Spleen (tissue), 7 donors: ENCODE results near the gene PHLPP2.

ENCODE experiments used
- POLR2AphosphoS5 ChIP-seq, 3 donors: sonication (generic); formaldehyde crosslinking; IDR thresholded peaks; one replicate each; pipeline ENCODE4 v1.5.1; 2017; ENCODE audit warnings: antibody characterized with exemption in 3 of 3
- TF ChIP-seq, protein P1 (sequence below), 11 experiments: fragments of 200-600 bp in 7 of 11; fragments of 450-650 bp in 4 of 11; sonication (generic) in 4 of 11; IDR thresholded peaks in 8 of 11; conservative IDR thresholded peaks in 3 of 11; 1 replicate in 7 of 11; 2 replicates in 4 of 11; pipeline versions ENCODE4 v1.4.0 to v1.8.0; 2016 to 2021; ENCODE audit warnings: antibody characterized with exemption in 11 of 11, inconsistent platforms in 4 of 11, mild to moderate bottlenecking in 1 of 11
- donor health status: DM: no; HTN: no; CAD: no; lungs with moderate emphysema.
- donor health status: DM: no; HTN: no; CAD: no.
- donor health status: DM: no; HTN: no; CAD: no.

- TF ChIP-seq, protein P1, sequence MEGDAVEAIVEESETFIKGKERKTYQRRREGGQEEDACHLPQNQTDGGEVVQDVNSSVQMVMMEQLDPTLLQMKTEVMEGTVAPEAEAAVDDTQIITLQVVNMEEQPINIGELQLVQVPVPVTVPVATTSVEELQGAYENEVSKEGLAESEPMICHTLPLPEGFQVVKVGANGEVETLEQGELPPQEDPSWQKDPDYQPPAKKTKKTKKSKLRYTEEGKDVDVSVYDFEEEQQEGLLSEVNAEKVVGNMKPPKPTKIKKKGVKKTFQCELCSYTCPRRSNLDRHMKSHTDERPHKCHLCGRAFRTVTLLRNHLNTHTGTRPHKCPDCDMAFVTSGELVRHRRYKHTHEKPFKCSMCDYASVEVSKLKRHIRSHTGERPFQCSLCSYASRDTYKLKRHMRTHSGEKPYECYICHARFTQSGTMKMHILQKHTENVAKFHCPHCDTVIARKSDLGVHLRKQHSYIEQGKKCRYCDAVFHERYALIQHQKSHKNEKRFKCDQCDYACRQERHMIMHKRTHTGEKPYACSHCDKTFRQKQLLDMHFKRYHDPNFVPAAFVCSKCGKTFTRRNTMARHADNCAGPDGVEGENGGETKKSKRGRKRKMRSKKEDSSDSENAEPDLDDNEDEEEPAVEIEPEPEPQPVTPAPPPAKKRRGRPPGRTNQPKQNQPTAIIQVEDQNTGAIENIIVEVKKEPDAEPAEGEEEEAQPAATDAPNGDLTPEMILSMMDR (IDR thresholded peaks at IDR 0.05 in 8 of 11, conservative IDR thresholded peaks at IDR 0.05 in 3 of 11): no peak
- no peak for TF ChIP-seq POLR2AphosphoS5 (IDR thresholded peaks at IDR 0.05)
Measured at GRCh38 chr16:71754652-71755051, 30.2 kb upstream of the PHLPP2 start.
